ENCODE results near the gene CSTPP1.
"Not testable (repeated sequence)": the region's sequence is repeated elsewhere in the genome, so short reads cannot be mapped to it uniquely, and the experiment has no call there.

CSTPP1 gene

DNA sequence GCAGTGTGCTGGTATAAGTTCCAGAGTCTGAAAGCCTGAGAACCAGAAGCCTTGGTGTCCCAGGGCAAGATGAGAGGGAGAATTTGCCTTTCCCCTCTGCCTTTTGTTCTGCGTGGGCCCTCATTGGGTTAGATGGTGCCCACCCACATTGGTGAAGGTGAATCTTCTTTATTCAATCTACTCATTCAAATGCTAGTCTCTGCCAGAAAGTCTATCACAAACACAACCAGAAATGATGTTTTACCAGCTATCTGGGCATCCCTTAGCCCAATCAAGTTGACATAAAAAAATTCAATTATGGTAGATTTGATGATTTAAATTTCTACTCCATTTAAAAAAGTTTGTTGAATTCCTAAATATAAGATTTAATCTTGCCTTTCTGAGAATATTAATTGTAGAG lies 22.2 kb downstream of the CSTPP1 start:
- DNase-seq, result no peak

GRCh38 chr11:46961041-46961440 lies 24.5 kb downstream of the CSTPP1 start:
- DNase-seq, result no peak

GRCh38 chr11:46961886-46962285 lies 25.3 kb downstream of the CSTPP1 start:
- not testable (repeated sequence) for DNase-seq

DNA sequence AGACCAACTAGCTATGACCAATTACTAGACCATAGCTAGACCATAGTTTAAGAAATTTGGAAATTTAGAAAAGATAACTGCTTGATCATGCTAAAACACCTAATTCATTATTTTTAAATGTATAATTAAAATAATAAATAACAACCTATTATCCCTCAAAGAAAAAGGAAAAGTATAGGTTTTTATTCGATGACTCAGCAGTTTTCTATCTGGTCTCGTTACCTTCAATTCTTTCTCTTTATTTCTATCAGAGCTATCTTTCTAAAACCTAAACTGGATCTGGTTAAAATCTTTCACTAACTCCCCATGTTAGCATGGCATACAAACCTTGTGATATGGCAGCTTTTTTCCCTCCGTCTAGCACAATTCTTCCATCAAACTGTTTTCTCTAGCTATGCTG lies 27.3 kb downstream of the CSTPP1 start:
- DNase-seq, result no peak

DNA sequence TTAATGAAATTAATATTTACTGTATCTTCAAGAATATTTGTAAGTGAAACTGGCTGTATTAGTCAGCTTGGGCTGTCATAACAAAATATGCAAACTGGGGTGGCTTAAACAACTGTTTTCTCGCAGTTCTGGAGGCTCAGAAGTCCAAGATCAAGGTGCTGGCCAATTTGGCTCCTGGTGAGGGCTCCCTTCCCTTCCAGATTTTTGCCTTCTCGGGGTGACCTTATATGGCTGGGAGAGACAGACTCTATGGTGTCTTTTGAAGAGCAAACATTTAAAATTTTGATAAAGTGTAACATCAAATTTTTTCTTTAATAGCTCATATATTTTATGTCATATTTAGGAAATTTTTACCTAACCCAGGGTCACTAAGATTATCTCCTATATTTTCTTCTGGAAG lies 30.2 kb downstream of the CSTPP1 start:
- no peak for DNase-seq

GRCh38 chr11:46967962-46968361 lies 31.4 kb downstream of the CSTPP1 start:
- no peak for DNase-seq

- DNase-seq, result no peak
These were observed 32.8 kb downstream of the CSTPP1 start for GRCh38 chr11:46969379-46969778.

DNA sequence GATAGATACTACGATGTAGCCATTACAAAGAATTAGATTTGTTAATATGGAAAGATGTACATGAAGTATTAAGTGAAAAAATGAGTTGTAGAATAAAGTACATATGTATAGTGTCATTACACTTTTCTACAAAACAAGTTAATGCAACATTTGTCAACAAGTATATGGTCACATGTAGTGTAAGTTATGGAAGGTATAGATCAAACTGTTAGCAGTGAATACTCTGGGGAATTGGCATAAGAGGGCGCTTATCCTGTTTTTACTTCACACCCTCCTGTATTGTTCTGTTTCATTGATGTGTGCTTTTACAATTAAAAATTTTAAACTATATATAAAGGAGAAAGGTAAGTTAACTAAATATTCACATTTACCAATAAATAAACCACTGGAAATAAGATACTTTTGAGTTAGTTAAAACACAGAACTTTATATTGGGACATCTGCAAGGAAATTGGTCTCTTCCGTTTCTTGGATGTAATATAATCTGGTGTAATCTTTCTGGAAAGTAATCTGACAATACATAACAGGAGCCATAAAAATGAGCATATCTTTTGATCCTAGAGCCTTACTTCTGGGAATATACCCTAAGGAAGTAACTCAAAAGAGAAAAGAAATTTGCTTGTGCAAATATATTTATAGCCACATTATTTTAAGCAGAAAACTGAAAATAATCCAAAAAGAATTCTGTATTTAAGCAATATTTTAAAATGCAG lies 34.5 kb downstream of the CSTPP1 start:
- DNase-seq, result no peak

- no peak for DNase-seq
These were observed 35.8 kb downstream of the CSTPP1 start for GRCh38 chr11:46972343-46972742.

DNA sequence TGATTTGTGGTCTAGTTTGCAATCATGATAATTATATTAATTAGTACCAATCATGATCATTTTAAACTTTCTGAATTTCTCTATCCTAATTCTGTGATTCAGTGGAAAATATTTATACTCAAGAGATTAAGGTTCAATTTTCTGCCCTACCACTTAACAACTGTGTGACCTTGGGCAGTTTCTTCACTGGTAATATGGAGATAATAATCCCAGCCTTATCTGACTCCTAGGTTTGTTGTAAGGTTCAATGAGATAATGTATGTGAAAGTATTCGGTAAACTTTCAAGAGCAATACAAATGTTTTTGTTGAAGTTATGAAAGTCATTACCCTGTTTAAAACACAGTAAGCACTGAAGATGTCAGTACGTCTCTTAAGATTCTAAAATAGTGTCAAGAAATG lies 36.3 kb downstream of the CSTPP1 start:
- DNase-seq, result no peak

GRCh38 chr11:46976182-46976854 lies 39.8 kb downstream of the CSTPP1 start:
- no peak for DNase-seq

DNA sequence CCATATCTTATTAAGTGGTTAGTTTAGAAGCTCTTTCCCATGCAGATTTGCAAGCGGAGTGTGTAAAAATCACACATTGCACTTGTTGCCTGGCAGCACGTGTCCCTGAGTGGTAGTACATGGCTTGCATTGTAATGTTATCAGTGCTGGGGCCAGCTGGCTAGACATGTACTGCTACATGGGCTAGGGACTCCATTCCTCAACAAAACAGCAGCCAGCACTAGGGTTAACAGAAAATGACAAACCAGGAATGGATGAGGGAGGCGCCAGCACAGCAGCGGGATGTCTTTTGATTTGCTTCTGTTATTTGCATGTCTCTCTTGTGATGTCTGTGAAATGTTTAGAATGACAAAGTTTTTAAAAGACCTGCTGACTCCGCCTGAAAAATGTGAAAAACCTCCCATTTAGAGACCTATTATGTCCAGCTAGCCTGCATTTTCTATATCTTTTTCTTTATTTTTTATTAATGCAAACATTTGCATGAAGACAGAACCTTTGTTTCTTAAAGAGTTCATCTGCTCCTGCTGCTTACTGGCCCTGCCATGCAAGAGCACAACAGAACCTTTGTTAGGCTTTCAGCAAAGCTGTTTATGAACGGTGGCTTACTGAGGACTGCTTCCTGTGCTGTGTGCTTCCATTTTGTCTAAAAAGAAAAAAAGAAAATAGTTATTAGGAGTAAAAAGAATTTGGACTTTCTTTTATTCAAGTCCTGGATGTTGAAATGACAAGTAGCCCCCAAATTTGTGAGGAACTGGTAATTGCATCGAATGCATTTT lies 40.7 kb downstream of the CSTPP1 start:
- no peak for DNase-seq

DNA sequence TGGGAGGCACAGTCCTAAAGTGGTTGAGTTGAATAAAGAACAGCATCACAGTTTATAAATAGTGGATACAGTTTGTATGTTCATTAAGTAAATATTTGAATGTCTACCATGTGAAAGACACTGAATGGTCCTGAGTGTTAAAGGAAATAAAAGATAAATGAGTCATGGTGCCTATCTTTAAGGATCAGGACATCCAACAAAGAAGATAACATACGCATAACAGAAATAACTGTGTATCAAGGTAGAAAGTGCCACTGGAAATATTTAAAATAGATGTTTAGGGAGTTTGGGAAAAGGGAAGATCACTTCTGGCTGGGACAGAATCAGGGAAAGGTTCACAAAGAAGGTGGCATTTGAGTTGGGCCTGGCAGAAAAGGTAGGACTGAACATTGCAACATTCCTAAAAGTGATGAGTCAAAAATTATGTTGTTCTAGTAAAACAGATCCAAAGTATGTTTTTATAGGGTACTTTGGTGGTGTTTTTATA lies 41.5 kb downstream of the CSTPP1 start:
- no peak for DNase-seq

- DNase-seq, result no peak
These were observed 42.8 kb downstream of the CSTPP1 start for GRCh38 chr11:46979358-46979757.

DNA sequence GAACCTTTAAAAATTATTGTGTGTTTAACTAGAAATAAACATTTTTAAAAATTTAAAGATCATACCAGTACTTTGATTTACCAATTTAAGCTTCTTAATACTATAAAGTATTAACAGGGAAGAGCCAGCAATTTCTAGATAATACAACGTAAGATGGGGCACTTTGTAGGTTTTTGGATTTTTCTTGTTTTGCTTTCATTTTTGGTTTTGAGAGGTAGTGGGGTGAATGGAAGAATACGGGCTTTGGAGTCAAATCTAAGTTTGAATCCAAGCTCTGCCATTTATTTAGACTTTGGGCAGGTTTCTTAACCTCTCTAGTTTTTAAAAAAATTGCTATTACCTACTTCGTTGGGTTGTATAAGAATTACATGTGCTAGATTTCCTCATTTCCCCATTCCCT lies 44.9 kb downstream of the CSTPP1 start:
- no peak for DNase-seq

DNA sequence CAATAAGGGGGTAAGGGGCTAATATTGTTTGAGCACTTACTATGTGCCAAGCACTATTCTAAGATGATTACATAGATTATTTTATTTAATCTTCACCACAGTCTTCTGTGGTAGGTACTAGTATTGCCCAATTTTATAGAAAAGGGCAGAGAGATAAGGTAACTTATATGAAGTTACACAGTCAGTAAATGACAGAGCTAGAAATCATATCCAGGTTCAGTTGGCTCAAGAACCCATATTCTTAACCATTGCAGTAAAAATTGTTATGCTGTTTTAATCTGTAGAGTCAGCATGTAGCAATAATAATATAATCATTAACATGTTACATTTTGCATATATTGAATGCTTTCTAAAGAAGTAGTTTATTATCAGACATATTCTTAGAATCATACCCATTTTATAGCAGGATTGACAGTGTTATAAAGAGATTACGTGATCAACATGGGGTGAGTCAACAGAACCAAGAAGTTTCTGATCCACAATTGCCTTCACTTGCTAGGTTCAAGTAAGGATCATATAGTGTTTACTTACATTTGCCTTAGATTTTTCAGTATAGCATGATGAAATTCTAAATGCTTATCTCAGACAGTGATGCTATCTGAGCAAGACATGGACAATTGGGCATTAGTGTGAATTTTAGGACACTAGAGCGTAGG lies 46.4 kb downstream of the CSTPP1 start:
- no peak for DNase-seq

DNA sequence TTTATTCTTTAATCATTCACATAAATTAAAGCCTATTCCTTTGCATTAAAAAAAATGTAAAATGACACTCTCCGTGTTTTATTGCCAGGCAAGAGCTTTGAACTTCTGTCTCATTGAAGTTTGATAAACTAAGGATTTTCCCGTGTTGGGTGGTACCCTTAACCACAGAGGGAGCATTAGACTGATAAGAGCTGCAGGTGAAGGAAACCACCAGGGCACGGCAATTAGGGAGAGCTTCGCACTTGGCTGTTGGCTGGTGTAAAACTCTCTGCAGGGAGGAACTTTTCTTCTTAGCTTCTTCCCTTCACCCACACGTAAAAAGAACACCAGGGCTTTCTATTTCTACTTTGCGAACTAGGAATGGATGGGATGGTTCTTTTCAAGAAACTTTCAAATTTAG lies 47.0 kb downstream of the CSTPP1 start:
- DNase-seq, result no peak

DNA sequence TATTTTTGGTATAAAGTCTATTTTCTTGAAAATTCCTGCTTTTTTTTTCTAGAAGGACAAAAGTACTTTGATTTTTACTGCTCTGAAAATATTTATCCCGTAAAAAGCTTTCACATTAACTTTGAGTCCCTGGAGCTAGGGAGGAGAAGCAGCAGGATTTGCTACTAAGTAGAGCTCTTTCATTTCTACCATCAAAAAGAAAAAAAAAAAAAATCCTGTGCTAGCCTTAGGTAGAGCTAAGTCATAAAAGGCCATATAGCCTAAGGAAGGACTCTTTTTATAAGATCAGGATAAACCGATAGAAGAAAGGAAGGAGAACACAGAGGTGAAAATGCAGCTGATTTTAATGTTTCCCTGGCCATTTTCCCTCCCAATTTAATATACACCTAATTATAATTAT lies 48.0 kb downstream of the CSTPP1 start:
- DNase-seq, result no peak

- no peak for DNase-seq
These were observed 48.4 kb downstream of the CSTPP1 start for GRCh38 chr11:46984987-46985386.

DNA sequence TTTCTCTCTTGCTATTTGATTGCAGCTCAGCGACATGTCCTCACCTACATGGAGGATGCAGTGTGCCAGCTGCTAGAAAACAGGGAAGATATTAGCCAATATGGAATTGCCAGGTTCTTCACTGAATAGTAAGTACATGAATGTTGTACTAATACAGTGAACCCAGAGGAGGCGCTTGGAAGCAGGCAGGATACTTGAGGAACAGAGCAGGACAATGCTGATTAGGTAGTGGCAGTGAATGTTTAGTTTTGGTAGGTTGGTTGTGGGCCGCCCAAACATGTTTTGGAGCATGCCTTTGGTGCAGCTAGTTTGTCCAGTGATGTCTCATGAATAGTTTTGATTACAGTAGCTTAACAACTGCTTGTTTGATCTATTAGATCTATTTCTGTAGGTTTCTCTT lies 50.6 kb downstream of the CSTPP1 start:
- DNase-seq, result no peak

GRCh38 chr11:46989810-46990487 lies 53.4 kb downstream of the CSTPP1 start:
- DNase-seq, result not testable (repeated sequence)

- DNase-seq, result no peak
These were observed 54.8 kb downstream of the CSTPP1 start for GRCh38 chr11:46991391-46991790.

DNA sequence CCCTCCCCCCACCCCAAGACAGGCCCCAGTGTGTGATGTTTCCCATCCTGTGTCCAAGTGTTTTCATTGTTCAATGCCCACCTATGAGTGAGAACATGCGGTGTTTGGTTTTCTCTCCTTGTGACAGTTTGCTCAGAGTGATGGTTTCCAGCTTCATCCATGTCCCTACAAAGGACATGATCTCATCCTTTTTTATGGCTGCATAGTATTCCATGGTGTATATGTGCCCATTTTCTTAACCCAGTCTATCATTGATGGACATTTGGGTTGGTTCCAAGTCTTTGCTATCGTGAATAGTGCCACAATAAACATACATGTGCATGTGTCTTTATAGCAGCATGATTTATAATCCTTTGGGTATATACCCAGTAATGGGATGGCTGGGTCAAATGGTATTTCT lies 55.8 kb downstream of the CSTPP1 start:
- not testable (repeated sequence) for DNase-seq

Data from activated T-cell treated with anti-CD3 and anti-CD28 coated beads for 4 hours (primary cell).